Nephron (organoid): ENCODE measurements around the gene GBE1.

Experiments used
- H3K27ac Mint-ChIP-seq, 3 experiments: 2 replicates each; pipeline ENCODE4 v1.8.0; 2020; ENCODE audit warnings: mixed read lengths in 3 of 3, mild to moderate bottlenecking in 2 of 3, moderate library complexity in 1 of 3
- H3K27me3 Mint-ChIP-seq: 2 replicates; pipeline ENCODE4 v1.8.0; 2021; ENCODE audit warnings: low read depth, mild to moderate bottlenecking, moderate library complexity, mixed read lengths
- H3K36me3 Mint-ChIP-seq: 2 replicates; pipeline ENCODE4 v1.8.0; 2020; ENCODE audit warnings: low read depth, mixed read lengths
- H3K4me1 Mint-ChIP-seq: 2 replicates; pipeline ENCODE4 v1.8.0; 2020; ENCODE audit warnings: mixed read lengths
- H3K4me3 Mint-ChIP-seq, 3 experiments: 2 replicates each; pipeline ENCODE4 v1.8.0; 2020; ENCODE audit warnings: mild to moderate bottlenecking in 3 of 3, mixed read lengths in 3 of 3, moderate library complexity in 2 of 3
- H3K9me3 Mint-ChIP-seq: 2 replicates; pipeline ENCODE4 v1.8.0; 2020; ENCODE audit warnings: mixed read lengths
- CTCF ChIP-seq, 3 experiments: fragments of 200-600 bp; sonication (generic); IDR thresholded peaks; one replicate each; pipeline ENCODE4 v1.5.0; 2021; ENCODE audit warnings: antibody characterized with exemption in 3 of 3; ENCODE audit not compliant: unreplicated experiment in 3 of 3

GBE1 gene

GRCh38 chr3:81789691-81790090 is 28.2 kb upstream of the GBE1 start:
- no peaks in the 10 kb centered on the region for H3K36me3 Mint-ChIP-seq
- peaks cover 10% of the 10 kb centered on the region for H3K4me1 Mint-ChIP-seq
- H3K27ac Mint-ChIP-seq, result no peak overlapping the region
- H3K4me3 Mint-ChIP-seq, result no peak overlapping the region
- no peaks in the 10 kb centered on the region for H3K27me3 Mint-ChIP-seq
- no peaks in the 10 kb centered on the region for H3K9me3 Mint-ChIP-seq
- no peak for TF ChIP-seq CTCF (IDR thresholded peaks at IDR 0.05; ENCODE audit: unreplicated experiment in 3 of 3)

- Mint-ChIP-seq H3K9me3 (no peaks in the 10 kb centered on the region), H3K4me1 (peaks cover 10% of the 10 kb centered on the region), H3K36me3 (no peaks in the 10 kb centered on the region), H3K27ac (no peak overlapping the region), H3K4me3 (no peak overlapping the region), H3K27me3 (no peaks in the 10 kb centered on the region)
- TF ChIP-seq CTCF (IDR thresholded peaks at IDR 0.05; ENCODE audit: unreplicated experiment in 3 of 3), result no peak
These were observed 27.2 kb upstream of the GBE1 start for GRCh38 chr3:81788610-81789009.

GRCh38 chr3:81788044-81788443 is 26.6 kb upstream of the GBE1 start:
- H3K36me3 Mint-ChIP-seq, result no peaks in the 10 kb centered on the region
- H3K4me1 Mint-ChIP-seq, result peaks cover 10% of the 10 kb centered on the region
- H3K9me3 Mint-ChIP-seq, result no peaks in the 10 kb centered on the region
- H3K27ac Mint-ChIP-seq, result no peak overlapping the region
- no peak overlapping the region for H3K4me3 Mint-ChIP-seq
- H3K27me3 Mint-ChIP-seq, result no peaks in the 10 kb centered on the region
- no peak for TF ChIP-seq CTCF (IDR thresholded peaks at IDR 0.05; ENCODE audit: unreplicated experiment in 3 of 3)

- Mint-ChIP-seq H3K27ac (no peak overlapping the region), H3K9me3 (peaks cover 18% of the 10 kb centered on the region), H3K36me3 (no peaks in the 10 kb centered on the region), H3K4me3 (no peak overlapping the region), H3K4me1 (peaks cover 10% of the 10 kb centered on the region), H3K27me3 (no peaks in the 10 kb centered on the region)
- no peak for TF ChIP-seq CTCF (IDR thresholded peaks at IDR 0.05; ENCODE audit: unreplicated experiment in 3 of 3)
These were observed 21.1 kb upstream of the GBE1 start for GRCh38 chr3:81782585-81782984.

GRCh38 chr3:81778678-81779182 is 17.3 kb upstream of the GBE1 start:
- no peaks in the 10 kb centered on the region for H3K27me3 Mint-ChIP-seq
- peak overlapping the region; percentile 2 to 40 (median 10) for H3K27ac Mint-ChIP-seq
- peaks cover 10% of the 10 kb centered on the region for H3K4me1 Mint-ChIP-seq
- no peaks in the 10 kb centered on the region for H3K36me3 Mint-ChIP-seq
- H3K9me3 Mint-ChIP-seq, result peaks cover 18% of the 10 kb centered on the region
- no peak overlapping the region for H3K4me3 Mint-ChIP-seq
- no peak for TF ChIP-seq CTCF (IDR thresholded peaks at IDR 0.05; ENCODE audit: unreplicated experiment in 3 of 3)

GRCh38 chr3:81776643-81777042 is 15.2 kb upstream of the GBE1 start:
- peaks cover 10% of the 10 kb centered on the region for H3K4me1 Mint-ChIP-seq
- TF ChIP-seq CTCF (IDR thresholded peaks at IDR 0.05; ENCODE audit: unreplicated experiment in 3 of 3), result no peak
- H3K36me3 Mint-ChIP-seq, result no peaks in the 10 kb centered on the region
- peaks cover 10% of the 10 kb centered on the region for H3K9me3 Mint-ChIP-seq
- no peak overlapping the region for H3K4me3 Mint-ChIP-seq
- no peaks in the 10 kb centered on the region for H3K27me3 Mint-ChIP-seq
- H3K27ac Mint-ChIP-seq, result no peak overlapping the region
